ENCODE data around the gene SPPL2C.

Gene SPPL2C

GRCh38 chr17:45835481-45835880 is 9.2 kb upstream of the SPPL2C start:
- Histone ChIP-seq H3K36me3 (no peaks in the 10 kb centered on the region), H3K9me3 (no peaks in the 10 kb centered on the region), H3K27me3 (no peaks in the 10 kb centered on the region), H3K4me3 (ENCODE audit: low read depth, low read length) (no peak overlapping the region), H3K4me1 (no peaks in the 10 kb centered on the region)
- TF ChIP-seq, protein P1, sequence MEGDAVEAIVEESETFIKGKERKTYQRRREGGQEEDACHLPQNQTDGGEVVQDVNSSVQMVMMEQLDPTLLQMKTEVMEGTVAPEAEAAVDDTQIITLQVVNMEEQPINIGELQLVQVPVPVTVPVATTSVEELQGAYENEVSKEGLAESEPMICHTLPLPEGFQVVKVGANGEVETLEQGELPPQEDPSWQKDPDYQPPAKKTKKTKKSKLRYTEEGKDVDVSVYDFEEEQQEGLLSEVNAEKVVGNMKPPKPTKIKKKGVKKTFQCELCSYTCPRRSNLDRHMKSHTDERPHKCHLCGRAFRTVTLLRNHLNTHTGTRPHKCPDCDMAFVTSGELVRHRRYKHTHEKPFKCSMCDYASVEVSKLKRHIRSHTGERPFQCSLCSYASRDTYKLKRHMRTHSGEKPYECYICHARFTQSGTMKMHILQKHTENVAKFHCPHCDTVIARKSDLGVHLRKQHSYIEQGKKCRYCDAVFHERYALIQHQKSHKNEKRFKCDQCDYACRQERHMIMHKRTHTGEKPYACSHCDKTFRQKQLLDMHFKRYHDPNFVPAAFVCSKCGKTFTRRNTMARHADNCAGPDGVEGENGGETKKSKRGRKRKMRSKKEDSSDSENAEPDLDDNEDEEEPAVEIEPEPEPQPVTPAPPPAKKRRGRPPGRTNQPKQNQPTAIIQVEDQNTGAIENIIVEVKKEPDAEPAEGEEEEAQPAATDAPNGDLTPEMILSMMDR (IDR thresholded peaks at IDR 0.05; ENCODE audit: low read depth, low read length) = no peak
- DNase-seq = no peak

DNA sequence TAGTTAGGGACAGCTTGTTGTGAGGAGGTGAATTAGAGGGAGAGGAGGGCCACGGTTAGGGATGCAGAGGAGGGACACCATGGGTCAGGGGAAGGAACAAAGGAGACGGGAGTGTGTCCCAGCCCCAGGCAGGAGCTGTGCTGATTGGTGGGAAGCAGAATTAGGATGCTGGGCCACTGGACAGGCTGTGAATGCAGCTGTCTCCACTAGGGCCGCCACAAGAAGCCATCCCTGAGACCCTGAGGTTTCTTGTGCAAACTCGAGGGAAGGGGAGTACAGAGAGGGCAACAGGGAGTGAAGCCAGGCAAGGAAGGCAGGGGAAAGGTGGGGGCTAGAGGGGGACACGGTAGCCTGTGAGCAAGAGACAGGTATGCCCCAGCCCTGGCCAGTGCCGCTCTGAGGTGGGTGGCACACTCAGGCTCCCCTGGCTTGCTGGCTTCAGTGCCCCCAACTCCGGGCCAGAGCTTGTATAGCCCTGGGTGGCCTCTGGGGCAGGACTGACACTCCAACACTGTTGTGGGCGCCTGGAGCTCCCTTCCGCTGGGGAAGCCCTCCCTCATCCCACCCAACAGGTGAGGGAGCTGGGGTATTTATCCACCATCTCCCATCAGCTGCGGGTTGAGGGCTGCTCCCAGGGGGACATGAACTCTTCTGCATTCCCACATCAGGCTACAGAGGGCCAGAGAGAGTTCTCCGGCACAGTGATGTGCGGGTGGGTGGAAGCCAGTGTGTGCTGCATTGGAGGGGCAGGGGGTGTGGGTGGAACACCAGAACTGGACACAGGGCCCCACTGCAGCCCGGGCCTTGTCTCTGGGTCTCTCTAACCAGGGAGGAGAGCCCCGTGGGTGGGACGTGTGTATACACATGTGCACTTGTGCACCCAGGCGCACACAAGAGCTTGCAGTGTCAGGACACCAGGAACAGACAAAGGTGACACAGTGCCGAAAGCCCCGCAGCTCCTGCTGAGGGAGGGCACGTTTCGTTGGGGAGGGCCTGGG is 8.3 kb upstream of the SPPL2C start:
- Histone ChIP-seq H3K27me3 (no peaks in the 10 kb centered on the region), H3K4me3 (ENCODE audit: low read depth, low read length) (no peak overlapping the region), H3K36me3 (no peaks in the 10 kb centered on the region), H3K4me1 (no peaks in the 10 kb centered on the region), H3K9me3 (no peaks in the 10 kb centered on the region)
- TF ChIP-seq, protein P1 (IDR thresholded peaks at IDR 0.05; ENCODE audit: low read depth, low read length) = no peak
- DNase-seq = no peak

- no peak for DNase-seq
- no peaks in the 10 kb centered on the region for H3K4me1 ChIP-seq
- no peaks in the 10 kb centered on the region for H3K9me3 ChIP-seq
- H3K27me3 ChIP-seq = no peaks in the 10 kb centered on the region
- no peak overlapping the region for H3K4me3 ChIP-seq (ENCODE audit: low read depth, low read length)
- H3K36me3 ChIP-seq = no peaks in the 10 kb centered on the region
- TF ChIP-seq, protein P1 (IDR thresholded peaks at IDR 0.05; ENCODE audit: low read depth, low read length) = no peak
Measured at GRCh38 chr17:45837187-45837586, 7.5 kb upstream of the SPPL2C start.

GRCh38 chr17:45837603-45838002 is 7.1 kb upstream of the SPPL2C start:
- H3K4me1 ChIP-seq = no peaks in the 10 kb centered on the region
- no peaks in the 10 kb centered on the region for H3K36me3 ChIP-seq
- no peaks in the 10 kb centered on the region for H3K9me3 ChIP-seq
- DNase-seq = no peak
- TF ChIP-seq, protein P1 (IDR thresholded peaks at IDR 0.05; ENCODE audit: low read depth, low read length) = no peak
- no peak overlapping the region for H3K4me3 ChIP-seq (ENCODE audit: low read depth, low read length)
- H3K27me3 ChIP-seq = no peaks in the 10 kb centered on the region

GRCh38 chr17:45838751-45839295 is 5.9 kb upstream of the SPPL2C start:
- no peaks in the 10 kb centered on the region for H3K27me3 ChIP-seq
- no peaks in the 10 kb centered on the region for H3K9me3 ChIP-seq
- no peak overlapping the region for H3K4me3 ChIP-seq (ENCODE audit: low read depth, low read length)
- TF ChIP-seq, protein P1 (IDR thresholded peaks at IDR 0.05; ENCODE audit: low read depth, low read length) = no peak
- H3K36me3 ChIP-seq = no peaks in the 10 kb centered on the region
- no peak for DNase-seq
- H3K4me1 ChIP-seq = no peaks in the 10 kb centered on the region

- Histone ChIP-seq H3K27me3 (no peaks in the 10 kb centered on the region), H3K36me3 (no peaks in the 10 kb centered on the region)
Measured at GRCh38 chr17:45839442-45839841, 5.2 kb upstream of the SPPL2C start.

More at GRCh38 chr17:45839442-45839841, 5.2 kb upstream of the SPPL2C start:
- TF ChIP-seq, protein P1 (IDR thresholded peaks at IDR 0.05; ENCODE audit: low read depth, low read length) = no peak
- no peak for DNase-seq
- no peak overlapping the region for H3K4me3 ChIP-seq (ENCODE audit: low read depth, low read length)
- no peaks in the 10 kb centered on the region for H3K9me3 ChIP-seq
- H3K4me1 ChIP-seq = no peaks in the 10 kb centered on the region

Data from BE2C (cell line).